ENCODE results near the gene VSIG4. TPM values are rescaled to one million over a fixed set of nuclear protein-coding genes. Genes with fewer than 3 reads are reported as not detected.

VSIG4 gene
- total RNA-seq, 1 donor from 2014 or later: 237 TPM

GRCh38 chrX:66016905-66017658 is 22.8 kb downstream of the VSIG4 start:
- no peaks in the 10 kb centered on the region for H3K4me1 ChIP-seq
- peak overlapping the region; percentile 31 for H3K4me3 ChIP-seq
- intact Hi-C loops (cut with DNase I): no loop called here
- H3K36me3 ChIP-seq: no peaks in the 10 kb centered on the region
- H3K27ac ChIP-seq: peak overlapping the region; percentile 45
- no peak for DNase-seq
- no peak for TF ChIP-seq CTCF (IDR thresholded peaks at IDR 0.05)
- H3K27me3 ChIP-seq: no peaks in the 10 kb centered on the region
- no peaks in the 10 kb centered on the region for H3K9me3 ChIP-seq
- ATAC-seq: no peak

GRCh38 chrX:66015900-66016689 is 23.8 kb downstream of the VSIG4 start:
- TF ChIP-seq CTCF (IDR thresholded peaks at IDR 0.05): no peak
- ATAC-seq (no peak), DNase-seq (no peak)
- Histone ChIP-seq H3K4me3 (peak overlapping the region; percentile 31), H3K4me1 (no peaks in the 10 kb centered on the region), H3K27me3 (no peaks in the 10 kb centered on the region), H3K27ac (peak overlapping the region; percentile 45), H3K9me3 (no peaks in the 10 kb centered on the region), H3K36me3 (no peaks in the 10 kb centered on the region)
- intact Hi-C loops (cut with DNase I): no loop called here

GRCh38 chrX:66015152-66015831 is 24.6 kb downstream of the VSIG4 start:
- no peaks in the 10 kb centered on the region for H3K36me3 ChIP-seq
- peak; percentile 70 for ATAC-seq
- no peaks in the 10 kb centered on the region for H3K27me3 ChIP-seq
- H3K4me1 ChIP-seq: no peaks in the 10 kb centered on the region
- TF ChIP-seq CTCF (IDR thresholded peaks at IDR 0.05): no peak
- no peak for DNase-seq
- no peaks in the 10 kb centered on the region for H3K9me3 ChIP-seq
- peak overlapping the region; percentile 31 for H3K4me3 ChIP-seq
- H3K27ac ChIP-seq: peak overlapping the region; percentile 45
- intact Hi-C loops (cut with DNase I): no loop called here

- Histone ChIP-seq H3K27ac (no peak overlapping the region), H3K4me1 (no peaks in the 10 kb centered on the region), H3K9me3 (no peaks in the 10 kb centered on the region), H3K4me3 (no peak overlapping the region), H3K27me3 (no peaks in the 10 kb centered on the region), H3K36me3 (no peaks in the 10 kb centered on the region)
- ATAC-seq (no peak), DNase-seq (no peak)
- no peak for TF ChIP-seq CTCF (IDR thresholded peaks at IDR 0.05)
- intact Hi-C loops (cut with DNase I): no loop called here
Observed at GRCh38 chrX:66014556-66014955, 25.3 kb downstream of the VSIG4 start.

- no peaks in the 10 kb centered on the region for H3K9me3 ChIP-seq
- no peak overlapping the region for H3K4me3 ChIP-seq
- TF ChIP-seq CTCF (IDR thresholded peaks at IDR 0.05): no peak
- no peaks in the 10 kb centered on the region for H3K27me3 ChIP-seq
- H3K36me3 ChIP-seq: no peaks in the 10 kb centered on the region
- ATAC-seq (no peak), DNase-seq (no peak)
- no peaks in the 10 kb centered on the region for H3K4me1 ChIP-seq
- H3K27ac ChIP-seq: no peak overlapping the region
- intact Hi-C loops (cut with DNase I): no loop called here
Observed at GRCh38 chrX:66014084-66014483, 25.8 kb downstream of the VSIG4 start.
